ENCODE measurements around the gene IL17RC.
"Not testable (repeated sequence)": the region's sequence is repeated elsewhere in the genome, so short reads cannot be mapped to it uniquely, and the experiment has no call there.

IL17RC gene, protein sequence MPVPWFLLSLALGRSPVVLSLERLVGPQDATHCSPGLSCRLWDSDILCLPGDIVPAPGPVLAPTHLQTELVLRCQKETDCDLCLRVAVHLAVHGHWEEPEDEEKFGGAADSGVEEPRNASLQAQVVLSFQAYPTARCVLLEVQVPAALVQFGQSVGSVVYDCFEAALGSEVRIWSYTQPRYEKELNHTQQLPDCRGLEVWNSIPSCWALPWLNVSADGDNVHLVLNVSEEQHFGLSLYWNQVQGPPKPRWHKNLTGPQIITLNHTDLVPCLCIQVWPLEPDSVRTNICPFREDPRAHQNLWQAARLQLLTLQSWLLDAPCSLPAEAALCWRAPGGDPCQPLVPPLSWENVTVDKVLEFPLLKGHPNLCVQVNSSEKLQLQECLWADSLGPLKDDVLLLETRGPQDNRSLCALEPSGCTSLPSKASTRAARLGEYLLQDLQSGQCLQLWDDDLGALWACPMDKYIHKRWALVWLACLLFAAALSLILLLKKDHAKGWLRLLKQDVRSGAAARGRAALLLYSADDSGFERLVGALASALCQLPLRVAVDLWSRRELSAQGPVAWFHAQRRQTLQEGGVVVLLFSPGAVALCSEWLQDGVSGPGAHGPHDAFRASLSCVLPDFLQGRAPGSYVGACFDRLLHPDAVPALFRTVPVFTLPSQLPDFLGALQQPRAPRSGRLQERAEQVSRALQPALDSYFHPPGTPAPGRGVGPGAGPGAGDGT

DNA sequence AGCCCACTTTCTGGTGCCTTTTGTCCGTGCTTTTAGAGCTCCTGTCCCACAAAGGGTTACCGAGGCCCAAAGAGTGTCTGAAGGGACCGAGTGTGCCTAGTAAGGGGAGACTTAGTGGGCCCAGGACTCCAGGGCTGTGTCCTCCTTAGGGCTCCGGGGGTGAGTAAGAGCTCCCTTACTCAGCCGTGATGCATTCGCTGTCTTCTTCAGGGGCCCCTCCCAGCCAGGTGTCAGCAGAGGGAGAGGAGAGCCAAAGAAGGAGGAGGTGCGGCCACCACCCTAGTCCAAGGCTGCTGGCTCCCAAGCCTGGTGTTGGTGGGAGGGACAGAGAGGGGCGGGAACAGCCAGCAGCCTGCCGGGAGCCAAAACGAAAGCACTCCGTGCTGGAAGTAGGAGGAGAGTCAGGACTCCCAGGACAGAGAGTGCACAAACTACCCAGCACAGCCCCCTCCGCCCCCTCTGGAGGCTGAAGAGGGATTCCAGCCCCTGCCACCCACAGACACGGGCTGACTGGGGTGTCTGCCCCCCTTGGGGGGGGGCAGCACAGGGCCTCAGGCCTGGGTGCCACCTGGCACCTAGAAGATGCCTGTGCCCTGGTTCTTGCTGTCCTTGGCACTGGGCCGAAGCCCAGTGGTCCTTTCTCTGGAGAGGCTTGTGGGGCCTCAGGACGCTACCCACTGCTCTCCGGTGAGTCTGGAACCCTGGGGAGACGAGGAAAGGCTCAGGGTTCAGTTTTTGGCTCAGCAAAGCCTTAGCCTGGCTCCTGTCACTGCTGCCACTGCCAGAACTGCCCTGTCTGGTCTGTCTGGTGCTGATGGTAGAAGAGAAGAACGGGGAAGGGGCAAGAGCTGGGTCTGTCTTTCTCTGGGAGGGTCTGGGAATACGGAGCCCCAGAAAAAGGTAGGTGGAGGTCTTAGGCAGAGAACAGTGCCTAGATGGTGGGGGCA, at the start of gene IL17RC:
TSS of gene IL17RC (plus strand) at position 365 of the 947 bp plus-strand sequence. CDS start at position 583, 218 bp downstream.
- TF ChIP-seq, protein P1, sequence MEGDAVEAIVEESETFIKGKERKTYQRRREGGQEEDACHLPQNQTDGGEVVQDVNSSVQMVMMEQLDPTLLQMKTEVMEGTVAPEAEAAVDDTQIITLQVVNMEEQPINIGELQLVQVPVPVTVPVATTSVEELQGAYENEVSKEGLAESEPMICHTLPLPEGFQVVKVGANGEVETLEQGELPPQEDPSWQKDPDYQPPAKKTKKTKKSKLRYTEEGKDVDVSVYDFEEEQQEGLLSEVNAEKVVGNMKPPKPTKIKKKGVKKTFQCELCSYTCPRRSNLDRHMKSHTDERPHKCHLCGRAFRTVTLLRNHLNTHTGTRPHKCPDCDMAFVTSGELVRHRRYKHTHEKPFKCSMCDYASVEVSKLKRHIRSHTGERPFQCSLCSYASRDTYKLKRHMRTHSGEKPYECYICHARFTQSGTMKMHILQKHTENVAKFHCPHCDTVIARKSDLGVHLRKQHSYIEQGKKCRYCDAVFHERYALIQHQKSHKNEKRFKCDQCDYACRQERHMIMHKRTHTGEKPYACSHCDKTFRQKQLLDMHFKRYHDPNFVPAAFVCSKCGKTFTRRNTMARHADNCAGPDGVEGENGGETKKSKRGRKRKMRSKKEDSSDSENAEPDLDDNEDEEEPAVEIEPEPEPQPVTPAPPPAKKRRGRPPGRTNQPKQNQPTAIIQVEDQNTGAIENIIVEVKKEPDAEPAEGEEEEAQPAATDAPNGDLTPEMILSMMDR (IDR thresholded peaks at IDR 0.05; ENCODE audit: insufficient read depth, low read length, missing control alignments): no peak
- no peak for DNase-seq (ENCODE audit: low read depth, low spot score)
- peak within 1 kb of the TSS; percentile 62 for H3K4me3 ChIP-seq (ENCODE audit: low read depth, low read length)
- ChIA-PET CTCF (interaction anchor here (1.1 to 2.1 kb wide), 6 partner anchors 14 to 68 kb away, joined by 3 to 8 read pairs (median 4); no protein-coding TSS in a partner anchor), POLR2A (interaction anchor here (1.3 to 2.2 kb wide), 2 partner anchors 16 to 201 kb away, joined by 4 to 12 read pairs; partner anchors contain the start of gene CRELD1)

DNA sequence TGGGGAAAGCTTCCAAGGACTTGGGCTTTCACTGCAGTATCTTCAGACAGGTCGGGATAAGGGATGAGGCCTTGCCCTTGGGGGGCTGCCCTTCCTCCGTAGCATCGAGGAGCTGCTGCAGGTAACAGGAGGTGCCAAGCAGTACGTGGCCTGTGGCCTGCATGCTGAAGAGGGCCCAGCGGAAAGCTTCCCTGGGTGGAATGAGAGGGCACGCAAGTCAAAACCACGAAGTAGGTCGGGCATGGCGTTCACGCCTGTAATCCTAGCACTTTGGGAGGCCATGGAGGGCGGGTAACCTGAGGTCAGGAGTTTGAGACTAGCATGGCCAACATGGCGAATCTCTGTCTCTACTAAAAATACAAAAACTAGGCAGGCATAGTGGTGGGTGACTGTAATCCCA, 49.8 kb upstream of the IL17RC start:
- ChIA-PET CTCF (no interaction called here), POLR2A (interaction anchor here (1.1 kb wide), 1 partner anchor 381 kb away, joined by 3 read pairs; no protein-coding TSS in a partner anchor)
- DNase-seq (ENCODE audit: low read depth, low spot score): no peak
- no peak overlapping the region for H3K4me3 ChIP-seq (ENCODE audit: low read depth, low read length)
- TF ChIP-seq, protein P1 (IDR thresholded peaks at IDR 0.05; ENCODE audit: insufficient read depth, low read length, missing control alignments): no peak

DNA sequence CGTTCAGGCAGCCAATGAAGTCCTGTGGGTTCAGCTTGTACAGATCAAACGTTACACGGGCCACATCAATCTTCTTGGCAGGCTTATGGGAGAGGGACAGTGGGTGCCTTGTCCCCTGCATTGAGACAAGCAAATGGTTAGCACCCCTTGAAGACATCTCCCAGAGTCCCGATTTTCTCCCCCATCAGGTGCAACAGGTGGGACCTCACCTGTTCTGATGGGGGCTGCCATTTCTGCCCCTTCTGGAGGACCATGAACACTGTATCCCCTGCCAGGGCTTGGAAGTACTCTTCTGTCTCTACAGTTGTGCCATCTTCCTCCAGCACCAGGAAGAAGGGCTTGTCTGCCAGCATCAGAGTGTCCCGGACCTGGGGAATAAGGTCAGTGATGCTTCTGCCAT, 46.9 kb upstream of the IL17RC start:
- DNase-seq (ENCODE audit: low read depth, low spot score): no peak
- no peak overlapping the region for H3K4me3 ChIP-seq (ENCODE audit: low read depth, low read length)
- ChIA-PET CTCF (interaction anchor here (0.6 kb wide), 1 partner anchor 9 kb away, joined by 3 read pairs; no protein-coding TSS in a partner anchor), POLR2A (no interaction called here)
- TF ChIP-seq, protein P1 (IDR thresholded peaks at IDR 0.05; ENCODE audit: insufficient read depth, low read length, missing control alignments): no peak

DNA sequence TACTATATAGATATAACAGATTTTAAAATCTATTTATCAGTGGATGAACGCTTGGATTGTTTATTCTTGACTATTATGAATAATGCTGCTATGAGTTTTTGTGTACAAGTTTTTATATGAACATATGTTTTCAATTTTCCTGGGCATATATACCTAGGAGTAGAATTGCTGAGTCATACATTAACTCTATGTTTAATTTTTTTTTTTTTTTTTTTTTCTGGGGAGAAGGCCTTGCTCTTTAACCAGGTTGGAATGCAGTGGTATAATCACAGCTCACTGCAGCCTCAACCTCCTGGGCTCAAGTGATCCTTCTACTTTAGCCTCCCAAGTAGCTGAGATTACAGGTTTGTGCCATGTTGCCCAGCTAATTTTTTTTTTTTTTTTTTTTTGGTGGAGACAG, 45.9 kb upstream of the IL17RC start:
- peak; percentile 29 for DNase-seq (ENCODE audit: low read depth, low spot score)
- TF ChIP-seq, protein P1 (IDR thresholded peaks at IDR 0.05; ENCODE audit: insufficient read depth, low read length, missing control alignments): no peak
- H3K4me3 ChIP-seq (ENCODE audit: low read depth, low read length): no peak overlapping the region
- CTCF ChIA-PET: no interaction called here
- POLR2A ChIA-PET: interaction anchor here (0.7 kb wide), 1 partner anchor 473 kb away, joined by 3 read pairs; the partner anchor contains the start of gene SETD5

DNA sequence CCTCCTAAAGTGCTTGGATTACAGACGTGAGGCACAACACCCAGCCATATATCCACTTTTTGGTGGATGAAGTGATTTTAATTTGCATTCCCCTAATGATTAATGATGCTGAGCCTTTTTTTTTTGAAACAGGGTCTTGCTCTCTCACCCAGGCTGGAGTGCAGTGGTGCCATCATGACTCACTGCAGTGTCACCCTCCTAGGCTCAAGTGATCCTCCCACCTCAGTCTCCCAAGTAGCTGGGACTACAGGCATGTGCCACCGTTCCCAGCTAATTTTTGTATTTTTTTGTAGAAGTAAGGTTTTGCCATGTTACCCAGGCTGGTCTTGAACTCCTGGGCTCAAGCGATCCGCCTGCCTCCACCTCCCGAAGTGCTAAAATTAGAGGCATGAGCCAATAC, 44.8 kb upstream of the IL17RC start:
- POLR2A ChIA-PET; CTCF ChIA-PET; H3K4me3 ChIP-seq (ENCODE audit: low read depth, low read length); DNase-seq (ENCODE audit: low read depth, low spot score): not testable (repeated sequence)

DNA sequence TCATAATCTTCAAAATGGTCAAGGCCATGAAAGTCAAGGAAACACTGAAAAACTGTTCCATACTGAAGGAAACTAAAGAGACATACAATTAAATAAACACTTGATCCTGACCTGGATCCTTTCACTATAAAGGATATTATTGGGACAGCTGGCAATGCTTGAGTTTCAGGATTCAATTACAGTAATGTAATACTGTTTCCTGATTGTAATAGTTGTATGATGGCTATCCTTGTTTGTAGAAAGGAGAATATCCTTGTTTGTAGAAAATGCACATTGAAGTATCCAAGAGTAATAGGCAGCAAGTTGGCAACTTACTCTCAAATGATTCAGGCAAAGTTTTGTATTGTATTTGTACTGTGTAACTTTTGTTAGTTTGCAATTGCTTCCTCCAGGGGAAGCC, 41.5 kb upstream of the IL17RC start:
- TF ChIP-seq, protein P1 (IDR thresholded peaks at IDR 0.05; ENCODE audit: insufficient read depth, low read length, missing control alignments): no peak
- POLR2A ChIA-PET: no interaction called here
- CTCF ChIA-PET: interaction anchor here (2.8 kb wide), 1 partner anchor 9 kb away, joined by 14 read pairs; no protein-coding TSS in a partner anchor
- no peak overlapping the region for H3K4me3 ChIP-seq (ENCODE audit: low read depth, low read length)
- DNase-seq (ENCODE audit: low read depth, low spot score): no peak

DNA sequence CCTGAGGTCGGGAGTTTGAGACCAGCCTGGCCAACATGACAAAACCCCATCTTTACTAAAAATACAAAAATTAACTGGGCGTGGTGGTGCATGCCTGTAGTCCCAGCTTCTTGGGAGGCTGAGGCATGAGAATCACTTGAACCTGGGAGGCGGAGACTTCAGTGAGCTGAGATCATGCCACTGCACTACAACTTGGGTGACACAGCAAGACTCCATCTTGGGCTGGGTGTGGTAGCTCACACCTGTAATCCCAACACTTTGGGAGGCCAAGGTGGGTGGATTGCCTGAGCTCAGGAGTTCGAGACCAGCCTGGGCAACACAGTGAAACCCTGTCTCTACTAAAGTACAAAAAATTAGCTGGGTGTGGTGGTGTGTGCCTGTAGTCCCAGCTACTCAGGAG, 40.6 kb upstream of the IL17RC start:
- POLR2A ChIA-PET: not testable (repeated sequence)
- CTCF ChIA-PET: interaction anchor here (2.8 kb wide), 1 partner anchor 8 kb away, joined by 14 read pairs; no protein-coding TSS in a partner anchor

More for the DNA sequence above, 40.6 kb upstream of the IL17RC start:
- H3K4me3 ChIP-seq (ENCODE audit: low read depth, low read length); DNase-seq (ENCODE audit: low read depth, low spot score): not testable (repeated sequence)
